ENCODE results near the gene C2orf72. TPM values are rescaled to one million over a fixed set of nuclear protein-coding genes. Genes with fewer than 3 reads are reported as not detected.
"Not testable (repeated sequence)": the region's sequence is repeated elsewhere in the genome, so short reads cannot be mapped to it uniquely, and the experiment has no call there.

The C2orf72 gene
- total RNA-seq, 1 experiment from 2014 or later, result 9.3 TPM

DNA sequence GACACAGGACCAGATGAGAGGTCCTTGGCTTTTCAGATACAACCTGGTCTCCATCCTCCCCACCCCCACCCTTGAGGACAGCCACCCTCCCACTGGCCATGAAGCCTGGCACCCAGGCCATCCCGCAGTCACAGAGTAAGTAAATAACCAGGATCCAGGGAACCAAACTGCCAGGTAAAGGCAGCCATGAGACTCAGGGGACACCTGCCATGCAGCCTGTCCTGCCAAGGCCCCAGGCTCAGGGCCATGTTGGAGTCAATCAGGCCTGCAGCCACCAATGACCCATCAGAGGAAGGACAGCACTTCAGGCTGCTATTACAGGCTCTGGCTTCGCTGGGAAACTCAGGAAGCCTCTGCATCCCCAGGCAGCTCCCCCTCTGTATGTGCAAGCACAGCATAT lies 25.8 kb upstream of the C2orf72 start:
- in situ Hi-C loops (cut with HindIII; ENCODE audit: low sequenced_read_pairs), result no loop called here
- DNase-seq (ENCODE audit: low spot score), result no peak

DNA sequence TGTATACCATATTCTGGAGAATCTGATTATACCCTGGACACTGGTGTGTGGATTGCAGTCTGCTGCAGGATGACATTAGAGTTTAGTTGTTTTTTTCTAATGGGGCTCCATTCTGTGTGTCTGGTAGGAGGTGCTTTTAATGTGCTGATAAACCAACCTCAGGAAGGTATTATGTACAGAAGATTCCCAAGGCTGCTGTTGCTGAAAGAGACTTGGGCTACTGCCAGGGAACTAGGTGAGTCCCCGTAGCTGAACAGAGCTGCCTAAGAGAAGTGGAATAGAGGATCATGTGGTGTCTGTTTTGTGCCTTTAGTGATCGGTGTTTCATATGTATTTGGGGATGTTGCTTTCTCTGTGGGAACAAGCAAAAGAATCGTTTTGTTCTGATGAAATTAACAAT lies 24.9 kb upstream of the C2orf72 start:
- DNase-seq (ENCODE audit: low spot score), result no peak
- in situ Hi-C loops (cut with HindIII; ENCODE audit: low sequenced_read_pairs), result no loop called here

DNA sequence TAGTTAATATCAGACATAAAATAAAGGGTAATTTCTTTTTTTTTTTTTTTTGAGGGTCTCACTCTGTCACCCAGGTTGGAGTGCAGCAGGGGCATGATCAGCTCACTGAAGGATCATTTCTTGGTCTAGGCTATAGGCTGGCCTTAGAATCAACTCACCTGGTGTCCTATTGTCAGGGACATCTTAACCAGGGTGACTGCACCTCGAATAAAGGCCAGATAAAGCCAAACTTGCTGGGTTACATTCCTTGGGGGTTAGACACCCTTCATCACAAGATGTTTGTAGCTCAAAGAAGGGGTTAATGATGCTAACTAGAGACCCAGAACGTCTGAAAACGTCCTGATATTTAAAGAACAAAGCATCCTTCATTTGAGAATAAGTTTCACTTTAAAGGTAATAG lies 23.5 kb upstream of the C2orf72 start:
- in situ Hi-C loops (cut with HindIII; ENCODE audit: low sequenced_read_pairs), result no loop called here
- DNase-seq (ENCODE audit: low spot score), result no peak

DNA sequence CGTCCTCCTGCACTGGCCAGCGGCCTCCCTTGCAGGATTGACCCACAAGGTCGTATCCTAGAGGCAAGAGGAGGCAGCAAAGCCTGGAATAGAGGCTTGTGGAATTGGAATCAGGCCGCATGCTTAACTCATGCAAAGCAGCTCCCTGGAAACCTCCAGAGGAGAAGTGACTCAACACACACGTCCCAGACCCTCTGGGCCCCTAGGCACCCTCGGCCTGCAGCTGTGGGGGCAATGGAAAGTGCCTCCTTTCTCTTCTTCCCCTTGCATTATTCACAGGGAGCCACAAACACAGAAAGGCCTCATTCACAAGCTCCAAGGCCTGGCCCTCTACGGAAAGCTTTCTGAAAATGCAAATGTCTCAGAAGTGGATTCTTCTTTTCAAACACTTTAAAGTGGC lies 21.8 kb upstream of the C2orf72 start:
- in situ Hi-C loops (cut with HindIII; ENCODE audit: low sequenced_read_pairs), result no loop called here
- DNase-seq (ENCODE audit: low spot score), result peak; percentile 15

DNA sequence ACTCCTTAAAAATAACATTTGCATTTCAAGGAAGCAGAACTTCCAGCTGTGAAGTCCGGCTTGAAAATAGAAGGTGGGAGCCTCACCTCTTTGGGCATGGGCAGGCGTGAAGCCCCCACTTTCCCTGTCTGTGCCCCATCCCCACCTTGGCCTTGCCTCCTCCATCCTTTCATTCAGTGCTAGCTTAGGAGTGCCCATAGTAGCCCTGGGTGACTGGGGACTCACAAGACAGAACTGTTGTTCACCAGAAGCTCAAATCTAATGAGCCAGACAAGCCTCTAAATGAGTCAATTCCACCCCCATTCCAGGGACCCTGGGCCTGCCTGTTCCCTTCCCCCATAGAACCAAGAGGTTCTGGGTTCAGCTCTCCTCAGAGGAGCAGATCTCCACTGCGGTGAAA lies 21.4 kb upstream of the C2orf72 start:
- in situ Hi-C loops (cut with HindIII; ENCODE audit: low sequenced_read_pairs), result no loop called here
- no peak for DNase-seq (ENCODE audit: low spot score)

DNA sequence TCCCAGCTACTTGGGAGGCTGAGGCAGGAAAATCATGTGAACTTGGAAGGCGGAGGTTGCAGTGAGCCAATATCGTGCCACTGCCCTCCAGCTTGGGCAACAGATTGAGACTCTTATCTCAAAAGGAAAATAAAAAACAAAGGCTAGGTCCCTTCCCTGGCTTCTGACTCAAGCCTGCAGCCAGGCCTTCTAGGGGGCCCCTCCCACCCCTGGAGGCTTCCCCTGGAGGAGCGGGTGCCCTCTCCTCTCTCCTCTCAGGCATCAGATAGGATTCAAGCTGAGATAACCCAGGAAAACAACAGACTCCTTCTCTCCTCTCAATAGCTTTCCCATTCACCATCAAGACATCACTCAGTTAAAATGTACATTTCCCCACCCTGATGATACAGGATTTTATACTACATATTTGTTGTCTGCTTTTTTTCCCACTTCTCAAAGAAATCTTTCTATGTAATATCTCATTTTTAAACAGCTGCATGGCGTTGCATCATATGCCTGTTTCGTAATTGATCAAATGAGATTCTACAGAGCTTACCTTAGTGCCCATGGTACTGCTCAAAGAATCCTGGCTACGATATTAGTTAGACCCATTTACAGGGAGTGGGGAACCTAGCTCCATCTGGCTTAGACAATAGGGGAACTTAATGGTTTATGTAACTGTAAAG lies 20.6 kb upstream of the C2orf72 start:
- no peak for DNase-seq (ENCODE audit: low spot score)
- in situ Hi-C loops (cut with HindIII; ENCODE audit: low sequenced_read_pairs), result no loop called here

DNA sequence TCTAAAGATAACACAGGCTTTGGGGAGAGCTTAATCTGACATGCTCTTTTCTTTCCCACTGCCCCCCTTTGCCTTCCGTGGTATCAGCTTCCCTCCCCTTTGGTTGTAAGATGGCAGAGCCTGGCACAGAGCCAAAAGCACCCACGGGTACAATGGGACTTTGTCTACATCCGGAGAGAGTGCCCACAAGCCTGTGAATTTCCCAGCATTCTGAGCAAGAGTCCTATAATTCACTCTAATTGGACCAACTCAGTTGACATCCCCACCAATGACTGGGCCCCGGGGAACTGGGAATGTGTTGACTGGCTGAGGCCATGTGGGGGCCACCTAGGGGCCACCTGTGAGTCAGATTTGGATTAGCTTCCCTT lies 20.1 kb upstream of the C2orf72 start:
- in situ Hi-C loops (cut with HindIII; ENCODE audit: low sequenced_read_pairs), result no loop called here
- DNase-seq (ENCODE audit: low spot score), result no peak

DNA sequence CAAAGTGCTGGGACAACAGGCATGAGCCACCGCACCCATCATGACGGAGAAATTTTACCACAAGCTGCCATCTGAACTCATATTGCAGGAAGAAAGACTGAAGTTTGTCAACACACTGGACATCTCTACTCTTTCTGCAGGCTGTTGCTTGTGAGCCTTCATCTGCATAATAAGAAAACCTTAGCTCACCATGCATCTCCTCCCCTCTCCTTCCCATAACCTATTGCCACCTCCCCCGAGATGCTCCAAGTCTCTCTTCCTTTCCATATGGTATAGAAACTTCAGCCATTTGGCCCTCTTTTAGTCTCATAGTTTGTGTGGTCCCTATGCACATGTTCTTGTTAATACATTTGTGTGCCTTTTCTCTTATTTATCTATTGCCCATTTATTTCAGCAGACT lies 19.1 kb upstream of the C2orf72 start:
- in situ Hi-C loops (cut with HindIII; ENCODE audit: low sequenced_read_pairs), result no loop called here

DNA sequence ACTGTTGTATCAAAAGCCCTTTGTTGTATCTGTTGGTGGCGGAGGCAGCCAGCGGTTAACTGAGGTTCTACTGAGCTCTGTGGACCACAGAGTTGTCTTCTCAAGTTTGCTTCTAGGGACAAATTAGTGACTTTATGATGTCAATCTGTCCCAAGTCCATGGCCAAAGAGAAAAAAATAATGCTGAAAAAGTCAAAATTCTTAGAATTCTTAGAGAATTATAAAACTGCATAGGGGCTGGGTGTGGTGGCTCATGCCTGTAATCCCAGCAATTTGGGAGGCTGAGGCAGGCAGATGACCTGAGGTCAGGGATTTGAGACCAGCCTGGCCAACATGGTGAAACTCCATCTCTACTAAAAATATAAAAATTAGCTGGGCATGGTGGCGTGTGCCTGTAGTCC lies 12.3 kb upstream of the C2orf72 start:
- in situ Hi-C loops (cut with HindIII; ENCODE audit: low sequenced_read_pairs); DNase-seq (ENCODE audit: low spot score): not testable (repeated sequence)

More for the DNA sequence above, 19.1 kb upstream of the C2orf72 start:
- no peak for DNase-seq (ENCODE audit: low spot score)

DNA sequence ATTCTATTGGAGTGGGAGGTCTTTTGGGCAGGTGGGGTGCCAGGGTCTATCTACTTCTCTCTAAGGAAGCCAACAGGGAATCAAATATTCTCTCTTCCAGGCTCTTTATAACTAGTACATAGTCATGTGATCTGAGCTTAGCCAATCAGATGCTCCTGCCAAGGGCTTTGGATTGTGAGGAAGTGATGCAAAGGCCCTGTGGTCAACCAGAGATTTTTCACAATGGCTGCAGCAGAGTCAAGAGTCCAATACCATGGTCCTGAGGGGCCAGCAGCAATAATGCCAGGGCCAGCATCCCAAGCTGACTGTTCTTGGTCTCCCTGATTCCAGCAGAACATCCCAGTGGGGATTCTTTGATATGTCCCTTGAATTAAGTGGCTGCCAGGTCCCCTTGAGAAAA lies 8.4 kb upstream of the C2orf72 start:
- no peak for DNase-seq (ENCODE audit: low spot score)
- in situ Hi-C loops (cut with HindIII; ENCODE audit: low sequenced_read_pairs), result no loop called here

DNA sequence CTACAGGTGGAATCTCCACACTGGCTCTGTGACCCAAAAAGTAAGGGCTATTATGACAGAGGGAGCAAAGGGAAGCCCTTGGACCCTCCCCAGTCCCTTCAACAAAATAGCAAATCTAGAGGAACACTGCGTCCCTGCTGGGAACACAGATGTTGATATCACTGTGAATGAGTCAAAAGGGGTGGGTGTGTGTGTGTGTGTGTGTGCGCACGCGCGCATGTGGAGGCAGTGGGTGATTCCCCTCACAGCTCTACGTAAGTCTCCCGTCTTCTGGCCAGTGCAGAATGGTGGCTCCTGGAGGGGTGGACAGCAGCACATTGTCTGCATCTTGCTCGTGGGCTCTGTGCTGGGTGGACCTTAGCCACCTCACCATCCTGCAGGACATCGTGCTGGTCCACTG lies 7.8 kb upstream of the C2orf72 start:
- in situ Hi-C loops (cut with HindIII; ENCODE audit: low sequenced_read_pairs), result no loop called here
- DNase-seq (ENCODE audit: low spot score), result no peak

DNA sequence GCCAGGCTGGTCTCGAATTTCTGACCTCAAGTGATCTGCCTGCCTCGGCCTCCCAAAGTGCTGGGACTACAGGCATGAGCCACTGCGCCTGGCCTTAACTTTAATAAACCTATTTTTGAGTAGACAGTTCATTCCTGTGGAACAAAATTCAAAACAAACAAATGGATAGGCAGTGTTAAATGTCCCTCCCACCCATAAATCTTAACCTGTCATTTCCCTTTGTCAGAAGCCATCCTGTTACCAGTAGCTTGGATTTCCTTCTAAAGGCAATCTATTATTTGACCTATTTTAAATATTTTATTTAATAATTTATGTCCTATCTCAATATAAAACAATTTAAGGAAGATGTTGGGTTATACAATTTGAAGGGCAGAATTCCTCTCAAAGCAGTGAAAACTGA lies 6.6 kb upstream of the C2orf72 start:
- DNase-seq (ENCODE audit: low spot score), result no peak
- in situ Hi-C loops (cut with HindIII; ENCODE audit: low sequenced_read_pairs), result no loop called here

DNA sequence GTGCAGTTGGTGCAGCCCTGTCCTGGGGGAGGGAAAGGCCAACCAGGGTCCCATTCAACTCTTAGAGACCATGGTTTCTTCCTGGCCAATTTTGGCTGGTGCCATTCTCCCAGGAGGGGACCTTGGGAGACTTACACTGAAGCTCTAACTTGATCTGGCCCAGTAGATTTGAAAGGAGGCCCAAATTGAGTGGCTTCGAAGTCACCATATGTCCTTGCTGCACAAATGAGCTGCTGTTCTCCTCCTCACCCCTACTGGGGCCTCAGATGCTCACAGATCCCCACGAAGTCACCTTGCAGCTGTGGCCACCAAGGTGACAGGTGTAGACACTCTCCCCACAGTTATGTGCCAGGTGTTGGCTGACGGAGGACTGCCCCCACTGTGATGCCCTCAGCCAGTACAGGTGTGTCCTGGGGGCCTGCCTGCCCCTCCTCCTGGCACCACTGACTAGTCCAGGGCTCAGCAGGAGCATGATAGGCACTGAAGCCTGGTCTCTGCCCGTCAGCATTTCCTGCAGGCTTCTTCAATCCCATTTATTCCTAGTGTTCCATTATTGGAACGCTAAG lies 4.7 kb upstream of the C2orf72 start:
- in situ Hi-C loops (cut with HindIII; ENCODE audit: low sequenced_read_pairs), result no loop called here

DNA sequence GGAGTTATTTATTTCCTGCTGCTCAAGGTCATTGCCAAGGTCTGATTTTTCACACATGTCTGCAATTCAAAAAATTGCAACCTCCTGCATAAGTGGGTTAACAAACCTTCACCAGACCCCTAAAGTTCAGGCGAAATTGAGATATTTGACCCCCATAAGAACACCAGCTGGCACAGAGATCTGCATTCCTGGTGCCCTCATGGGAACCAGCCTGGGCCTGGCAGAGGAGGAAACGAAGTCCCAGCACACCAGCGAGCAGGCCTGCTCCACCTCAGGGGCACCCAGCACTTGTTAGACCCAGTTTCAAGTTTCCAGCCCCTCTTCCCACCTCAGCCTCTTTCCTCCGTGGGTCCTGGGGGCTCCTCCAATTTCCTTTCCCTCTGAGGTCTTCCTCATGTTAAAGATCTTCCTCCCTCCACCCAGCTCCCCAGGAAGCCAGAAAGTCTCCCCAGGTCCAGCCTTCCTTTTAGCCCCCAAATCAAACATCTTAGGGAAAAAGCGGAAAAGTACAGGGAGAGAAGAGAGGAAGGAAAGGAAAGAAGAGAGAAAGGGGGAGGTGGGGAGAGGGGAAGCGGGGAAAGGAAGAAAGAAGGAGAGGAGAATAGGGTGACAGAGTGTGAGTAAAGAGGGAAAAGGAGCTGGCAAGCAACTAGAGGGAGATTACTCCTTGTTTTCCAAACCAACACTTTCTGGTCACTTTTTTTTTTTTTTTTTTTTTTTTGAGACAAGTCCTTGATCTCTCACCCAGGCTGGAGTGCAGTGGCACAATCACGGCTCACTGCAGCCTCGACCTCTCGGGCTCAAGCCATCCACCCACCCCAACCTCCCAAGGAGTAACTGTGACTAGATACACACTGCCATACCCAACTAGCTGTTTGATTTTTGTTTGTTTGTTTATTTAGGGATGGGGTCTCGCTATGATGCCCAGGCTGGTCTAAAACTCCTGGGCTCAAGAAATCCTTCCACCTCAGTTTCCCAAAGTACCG lies 3.9 kb upstream of the C2orf72 start:
- DNase-seq (ENCODE audit: low spot score), result no peak

More for the DNA sequence above, 4.7 kb upstream of the C2orf72 start:
- DNase-seq (ENCODE audit: low spot score), result no peak

DNA sequence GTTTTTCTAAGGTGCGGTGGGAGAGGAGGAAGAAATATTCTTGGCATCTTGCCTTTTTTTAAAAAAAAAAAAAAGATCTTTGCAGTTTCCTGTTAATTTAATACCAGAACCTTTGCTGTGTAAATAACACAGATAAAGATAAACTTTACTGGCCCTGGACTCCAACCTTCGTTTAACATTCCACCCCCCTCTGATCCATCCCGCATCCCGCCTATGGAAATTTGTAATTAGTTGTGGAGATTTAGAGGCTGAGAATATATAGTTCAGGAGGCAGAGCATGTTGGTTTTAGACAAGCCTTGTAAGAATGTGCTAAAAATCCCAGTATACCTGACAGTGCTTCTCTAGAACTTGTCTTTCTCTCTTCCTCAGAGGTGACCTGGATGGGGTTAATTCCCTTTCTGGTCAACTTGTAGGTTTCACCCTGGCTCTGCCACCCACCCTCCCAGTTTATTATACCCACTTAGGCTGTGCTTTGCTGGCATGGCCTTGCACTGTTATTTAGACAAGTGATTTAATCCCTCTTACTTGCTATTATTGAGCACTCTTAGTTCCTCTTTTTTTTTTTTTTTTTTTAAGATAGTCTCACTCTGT lies 2.9 kb upstream of the C2orf72 start:
- no peak for DNase-seq (ENCODE audit: low spot score)
- in situ Hi-C loops (cut with HindIII; ENCODE audit: low sequenced_read_pairs), result no loop called here

More for the DNA sequence above, 3.9 kb upstream of the C2orf72 start:
- in situ Hi-C loops (cut with HindIII; ENCODE audit: low sequenced_read_pairs), result no loop called here

DNA sequence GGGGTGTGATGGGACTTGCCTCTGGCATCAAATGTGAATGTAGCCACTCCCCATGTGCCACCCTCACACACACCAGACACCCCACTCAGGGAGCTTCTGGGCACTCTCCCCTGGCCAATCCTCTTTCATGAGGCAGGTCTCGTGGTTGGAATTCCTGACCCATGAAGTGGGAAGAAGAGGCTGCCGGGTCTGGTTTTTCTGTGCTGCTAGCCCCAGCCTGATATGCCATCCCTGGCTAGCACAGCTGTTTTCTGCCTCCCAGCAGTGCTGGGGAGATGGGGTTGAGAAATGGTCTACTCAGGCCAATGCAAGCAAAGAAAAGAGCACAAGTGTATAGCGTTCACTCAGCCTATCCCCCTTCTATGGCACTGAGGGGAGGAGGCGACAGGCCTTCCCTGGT lies 1.2 kb upstream of the C2orf72 start:
- in situ Hi-C loops (cut with HindIII; ENCODE audit: low sequenced_read_pairs), result no loop called here
- DNase-seq (ENCODE audit: low spot score), result no peak

DNA sequence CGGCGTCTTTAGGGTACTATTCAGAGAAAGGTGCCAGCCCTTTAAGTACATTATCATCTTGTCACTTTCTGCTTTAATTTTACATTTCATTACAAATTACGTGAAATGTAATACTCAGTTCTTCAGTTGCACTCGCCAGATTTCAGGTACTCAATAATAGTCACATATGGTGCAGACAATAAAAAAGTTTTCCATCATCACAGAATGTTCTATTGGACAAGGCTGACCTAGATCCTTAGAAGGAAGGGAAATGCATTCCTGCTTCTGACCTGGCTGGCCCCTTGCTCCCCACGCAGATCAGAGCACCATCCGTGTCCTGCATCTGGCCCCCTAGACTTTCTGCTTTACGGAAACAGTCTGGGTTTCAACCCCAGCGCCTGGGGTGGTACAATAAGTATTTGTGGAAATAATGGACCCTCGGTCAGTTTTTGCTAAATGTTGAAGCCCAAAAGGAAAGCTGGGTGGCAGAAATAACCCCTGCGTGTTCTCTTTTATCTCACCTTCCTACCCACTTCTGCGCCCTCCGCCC lies 681 bp upstream of the C2orf72 start:
- no peak for DNase-seq (ENCODE audit: low spot score)

DNA sequence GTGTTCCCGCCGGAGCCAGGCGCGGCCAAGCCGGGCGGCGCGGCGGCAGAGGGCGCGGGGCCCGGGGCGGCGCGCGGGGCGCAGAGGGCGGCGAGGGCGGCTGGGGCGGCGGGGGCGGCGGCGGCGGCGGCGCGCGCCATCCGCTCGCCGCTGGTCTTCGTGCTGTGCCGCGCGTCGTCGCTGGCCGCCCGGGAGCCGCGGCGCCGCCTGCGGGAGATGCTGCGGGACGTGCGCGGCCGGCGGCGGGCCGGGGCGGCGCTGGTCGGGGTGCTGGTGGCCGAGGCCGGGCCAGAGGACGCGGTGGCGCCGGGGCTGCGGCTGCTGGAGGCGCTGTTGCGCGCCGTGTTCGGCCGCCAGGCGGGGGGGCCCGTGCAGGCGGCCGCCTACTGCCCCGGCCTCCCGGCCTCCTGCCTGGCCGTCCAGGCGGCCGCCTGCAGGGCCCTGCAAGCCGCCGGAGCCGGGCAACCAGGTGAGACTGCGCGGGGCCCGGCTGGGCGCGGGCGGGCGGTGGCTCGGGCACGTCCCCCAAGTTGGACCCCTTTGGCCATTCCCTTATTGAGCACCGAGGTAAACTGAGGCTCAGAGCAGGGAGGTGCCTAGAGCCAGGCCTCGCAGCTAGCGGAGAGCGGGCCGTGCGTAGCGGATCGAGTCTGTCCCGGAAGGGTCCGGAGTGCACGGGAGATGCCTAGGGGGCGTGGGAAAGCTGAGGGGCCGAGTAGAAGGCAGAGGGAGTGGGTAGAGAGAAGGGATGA lies 584 bp downstream of the C2orf72 start:
- in situ Hi-C loops (cut with HindIII; ENCODE audit: low sequenced_read_pairs), result no loop called here
- no peak for DNase-seq (ENCODE audit: low spot score)

More for the DNA sequence above, 681 bp upstream of the C2orf72 start:
- in situ Hi-C loops (cut with HindIII; ENCODE audit: low sequenced_read_pairs), result no loop called here
